Right forelimb (tissue), 1 donor: Measurements from ENCODE around the gene MMD.
"Not testable (repeated sequence)": the region's sequence is repeated elsewhere in the genome, so short reads cannot be mapped to it uniquely, and the experiment has no call there.

ENCODE experiments used
- DNase-seq: peaks from one replicate; pipeline ENCODE4 v3.0.0-alpha.2; 2018

MMD gene

DNA sequence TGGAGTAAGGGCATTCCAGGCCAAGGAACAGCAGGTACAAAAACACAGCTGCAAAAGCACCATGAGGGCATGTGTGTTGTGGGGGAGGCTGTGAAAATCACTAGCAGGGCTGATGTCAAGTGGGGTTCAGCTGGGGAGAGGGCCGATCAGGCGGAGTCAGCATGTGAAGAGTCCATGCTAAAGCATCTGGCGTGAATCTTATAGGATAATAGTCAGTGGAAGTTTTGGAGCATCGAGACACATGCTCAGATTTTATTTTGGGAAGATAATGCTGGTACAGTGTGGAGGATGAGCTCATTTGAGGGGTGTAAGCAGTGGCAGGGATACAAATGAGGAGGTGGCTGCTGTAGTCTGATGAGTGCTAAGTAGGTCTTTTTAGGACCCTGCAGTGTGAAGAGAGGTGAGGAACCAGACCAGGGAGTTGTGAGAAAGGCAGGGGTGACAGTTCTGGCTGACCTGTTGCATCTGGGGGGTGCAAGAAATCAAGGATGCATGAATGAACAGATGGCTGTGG, 30.3 kb downstream of the MMD start:
- no peak for DNase-seq

DNA sequence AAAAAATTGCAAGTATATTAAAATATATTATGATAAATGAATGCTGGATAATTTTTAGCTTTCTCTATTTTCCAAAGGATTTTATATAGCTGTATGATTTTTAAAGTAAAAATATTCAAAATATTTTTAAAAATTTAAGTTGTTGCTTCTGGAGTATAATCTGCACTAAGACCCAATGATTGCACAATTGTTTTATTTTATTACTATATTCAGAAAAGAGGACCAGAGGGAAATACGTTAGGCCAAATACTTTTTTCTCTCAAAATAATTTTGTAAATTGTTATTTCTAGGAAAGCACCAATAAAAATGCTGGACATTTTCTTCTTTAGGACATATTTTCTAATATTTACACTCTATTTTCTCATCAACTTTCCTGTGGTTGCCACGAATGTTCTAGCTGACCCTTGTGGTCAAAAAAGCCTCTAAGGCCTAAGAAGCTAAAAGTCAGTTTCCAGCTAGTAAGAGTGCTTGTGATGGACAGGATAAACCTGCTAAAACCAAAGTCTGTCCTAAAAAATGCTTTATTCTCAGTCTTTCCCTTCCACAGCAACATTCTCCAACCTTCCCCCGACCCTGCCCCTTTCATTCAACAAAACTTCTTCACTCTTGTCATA, 31.2 kb downstream of the MMD start:
- DNase-seq = no peak

DNA sequence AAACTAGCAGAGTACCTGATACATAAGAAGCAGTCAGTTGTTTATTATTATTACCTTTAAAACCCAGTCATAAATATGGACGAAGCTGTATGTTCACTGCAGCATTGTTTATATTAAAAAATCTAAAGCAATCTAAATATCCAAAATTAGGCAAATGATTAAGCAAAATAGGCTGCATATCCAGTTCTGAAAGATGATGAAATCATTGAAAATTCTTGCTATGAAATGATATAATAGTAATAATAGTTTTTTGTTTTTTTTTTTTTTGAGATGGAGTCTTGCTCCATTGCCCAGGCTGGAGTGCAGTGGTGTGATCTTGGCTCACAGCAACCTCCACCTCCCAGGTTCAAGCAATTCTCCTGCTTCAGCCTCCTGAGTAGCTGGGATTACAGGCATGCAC, 31.9 kb downstream of the MMD start:
- not testable (repeated sequence) for DNase-seq

DNA sequence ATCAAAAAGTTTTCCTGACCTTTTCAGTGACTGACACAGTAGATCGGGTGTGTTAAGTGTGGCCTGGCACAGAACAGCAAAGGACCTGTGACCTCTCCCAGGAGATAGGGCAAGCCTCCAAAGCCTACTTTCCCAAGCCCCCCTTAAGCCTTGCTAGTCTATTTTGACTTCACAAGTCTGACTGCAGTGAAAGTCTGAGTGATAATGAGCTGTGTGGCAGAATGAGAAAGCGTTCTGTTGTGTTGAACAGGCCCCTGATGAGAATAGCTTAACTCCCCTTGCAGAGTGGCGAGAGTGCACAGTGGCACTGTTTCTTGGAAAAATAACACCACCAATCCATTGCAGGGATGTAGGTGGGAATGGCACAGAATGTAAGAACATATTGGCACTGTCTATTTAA, 32.8 kb downstream of the MMD start:
- DNase-seq = no peak

DNA sequence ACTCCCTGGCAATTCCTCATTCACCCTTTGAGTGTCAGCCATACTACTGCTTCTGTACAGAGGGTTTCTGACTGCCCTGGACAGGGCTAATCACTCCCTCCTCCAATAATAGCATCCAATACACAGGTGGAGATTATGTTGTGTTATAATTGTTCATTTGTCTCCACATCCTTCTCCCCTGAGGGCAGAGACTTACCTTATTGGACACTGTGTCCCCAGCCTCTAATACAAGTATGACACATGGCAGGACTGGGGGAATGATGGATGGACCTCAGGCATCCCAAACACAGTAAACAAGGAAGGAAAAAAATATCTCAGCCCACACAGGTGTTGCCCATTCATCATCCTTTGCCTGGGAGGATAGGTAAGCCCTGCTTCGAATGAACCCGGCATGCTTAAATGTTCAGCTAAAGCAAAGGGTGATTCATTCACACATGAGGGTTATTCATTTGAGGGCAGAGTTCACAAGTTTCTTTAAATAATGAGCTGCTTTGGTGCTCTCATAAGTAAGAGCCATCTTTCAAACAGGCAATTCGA, 34.8 kb downstream of the MMD start:
- no peak for DNase-seq

DNA sequence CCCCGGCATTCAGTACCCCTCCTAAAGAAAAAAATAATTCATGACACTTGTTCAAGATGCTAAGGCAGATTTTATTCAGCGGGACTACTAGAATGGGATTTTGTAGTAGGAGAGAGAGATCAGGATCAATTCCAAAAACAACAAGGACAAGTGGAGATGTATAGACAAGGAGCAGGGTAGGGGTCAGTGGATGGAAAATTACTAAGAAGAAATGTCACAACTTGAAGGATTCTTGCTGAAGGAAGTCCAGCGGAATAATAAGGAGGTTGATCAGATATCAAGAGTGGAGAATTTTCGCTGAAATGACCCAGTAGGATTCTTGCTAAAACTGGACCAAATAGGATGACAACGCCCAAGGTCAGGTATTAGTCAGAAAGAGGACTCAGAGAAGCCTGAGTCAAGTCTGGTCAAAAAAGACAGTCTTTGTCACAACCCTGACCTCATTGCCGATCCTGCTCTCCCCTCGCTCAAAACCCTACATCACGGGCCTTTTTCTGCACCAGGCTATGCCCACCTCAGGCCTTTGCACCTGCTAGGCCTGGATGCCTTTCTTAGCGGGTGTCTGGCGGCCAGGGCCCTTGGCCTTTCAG, 36.9 kb downstream of the MMD start:
- no peak for DNase-seq

DNA sequence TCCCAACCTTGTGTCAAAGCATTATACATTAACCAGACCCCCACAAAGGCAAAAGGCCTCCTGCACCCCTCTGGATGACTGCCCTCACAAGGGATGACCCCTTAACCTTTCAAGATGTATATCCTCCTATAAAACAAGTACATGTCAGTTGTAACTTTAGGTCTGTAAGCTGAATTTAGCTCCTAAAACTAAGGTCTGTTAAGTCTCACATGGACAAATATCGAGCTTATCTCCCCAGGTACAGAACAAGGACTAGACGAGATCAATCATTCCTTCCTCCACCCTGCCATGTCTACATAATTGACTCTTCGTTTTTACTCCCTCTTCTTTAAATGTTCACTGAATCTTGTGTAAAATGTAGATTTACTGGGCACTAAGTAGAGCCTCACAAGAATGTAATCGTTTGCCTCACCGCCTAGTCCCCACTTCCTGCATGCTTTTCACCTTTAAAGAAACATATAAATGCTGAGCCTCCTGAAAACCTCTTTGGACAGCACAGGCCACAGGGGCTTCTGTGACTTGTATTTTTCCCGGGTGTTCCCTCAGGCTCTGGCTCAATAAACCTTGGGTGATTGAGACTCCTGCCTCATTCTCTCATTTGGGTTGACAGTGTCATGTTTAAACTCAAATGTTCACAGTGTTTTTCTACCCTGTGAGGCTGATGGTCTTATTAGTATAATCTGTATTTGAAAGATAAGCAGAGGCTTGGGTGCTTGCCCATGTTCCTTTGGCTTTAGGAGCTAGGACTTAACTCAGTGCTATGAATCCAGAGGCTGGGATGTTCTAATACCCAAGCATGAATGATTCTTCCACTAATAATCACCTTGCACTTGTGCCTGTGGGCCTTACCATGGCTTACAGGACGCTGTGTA, 37.6 kb downstream of the MMD start:
- no peak for DNase-seq

DNA sequence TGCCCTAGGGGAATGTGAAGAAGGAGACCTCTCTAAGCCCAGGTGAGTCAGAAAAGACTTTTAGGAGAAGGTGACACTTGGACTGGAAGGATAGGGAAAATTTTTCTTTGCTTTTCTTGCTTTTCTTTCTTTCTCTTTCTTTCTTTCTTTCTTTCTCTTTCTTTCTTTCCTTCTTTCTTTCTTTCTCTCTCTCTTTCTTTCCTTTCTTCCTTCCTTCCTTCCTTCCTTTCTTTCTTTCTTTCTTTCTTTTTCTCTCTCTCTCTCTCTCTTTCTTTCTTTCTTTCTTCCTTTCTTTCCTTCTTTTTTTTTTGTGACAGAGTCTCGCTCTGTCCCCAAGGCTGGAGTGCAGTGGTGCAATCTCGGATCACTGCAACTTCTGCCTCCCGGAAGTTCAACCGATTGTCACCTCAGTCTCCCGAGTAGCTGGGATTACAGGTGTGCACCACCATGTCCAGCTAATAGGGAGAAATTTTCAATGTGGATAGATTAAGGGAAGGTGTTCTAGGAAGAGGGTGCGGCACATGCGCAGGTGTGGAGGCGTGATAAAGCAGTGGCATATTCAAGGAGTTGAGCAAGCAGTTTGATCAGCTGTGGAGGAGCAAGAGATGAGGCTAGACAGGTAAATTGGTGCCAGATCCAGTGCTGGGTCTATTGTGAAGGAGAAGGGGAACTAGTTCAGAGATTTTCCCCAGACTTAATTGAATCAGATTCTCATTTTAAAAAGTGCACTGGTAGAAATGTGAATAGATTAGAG, 40.4 kb downstream of the MMD start:
- no peak for DNase-seq

DNA sequence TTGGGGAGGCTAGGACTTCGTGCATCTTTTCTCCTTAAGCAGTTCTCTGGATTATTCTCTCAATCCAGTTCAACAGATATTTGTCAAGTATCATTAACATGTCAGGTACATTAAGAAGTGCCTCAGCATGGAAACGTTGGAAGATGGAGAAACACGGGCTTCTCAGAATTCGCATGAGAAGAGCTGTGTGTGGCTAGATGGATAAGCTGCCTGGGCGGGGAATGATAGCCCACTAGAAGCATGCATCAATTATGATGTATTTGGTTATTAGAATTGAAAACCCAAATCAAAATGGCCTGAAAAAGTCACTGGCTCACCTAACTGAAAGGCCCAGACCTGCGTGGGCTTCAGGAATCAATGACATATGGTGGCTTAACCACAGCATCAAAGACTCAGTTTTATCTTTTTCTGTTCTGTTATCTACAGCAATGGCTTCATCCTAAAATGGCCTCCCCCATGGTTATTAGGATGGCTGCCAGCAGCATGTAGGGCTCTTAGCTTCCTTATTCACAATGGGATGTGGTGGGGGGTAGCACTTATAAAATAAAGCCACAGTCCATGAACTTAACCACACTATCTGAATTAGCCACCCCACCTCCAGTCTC, 43.9 kb downstream of the MMD start:
- no peak for DNase-seq

DNA sequence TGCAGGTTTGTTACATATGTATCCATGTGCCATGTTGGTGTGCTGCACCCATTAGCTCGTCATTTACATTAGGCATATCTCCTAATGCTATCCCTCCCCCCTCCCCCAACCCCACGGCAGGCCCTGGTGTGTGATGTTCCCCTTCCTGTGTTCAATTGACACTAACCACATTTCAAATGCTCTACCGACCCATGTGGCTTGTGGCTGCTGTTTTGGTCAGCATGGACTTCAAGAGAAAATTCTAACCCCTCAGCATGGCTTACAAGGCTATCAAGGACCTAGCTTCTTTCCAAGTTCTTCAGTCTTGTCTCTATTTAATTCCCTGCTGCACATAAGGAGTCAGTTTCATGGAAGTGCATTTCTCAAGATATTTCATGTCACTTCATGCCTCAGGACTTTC, 52.9 kb downstream of the MMD start:
- DNase-seq = no peak

DNA sequence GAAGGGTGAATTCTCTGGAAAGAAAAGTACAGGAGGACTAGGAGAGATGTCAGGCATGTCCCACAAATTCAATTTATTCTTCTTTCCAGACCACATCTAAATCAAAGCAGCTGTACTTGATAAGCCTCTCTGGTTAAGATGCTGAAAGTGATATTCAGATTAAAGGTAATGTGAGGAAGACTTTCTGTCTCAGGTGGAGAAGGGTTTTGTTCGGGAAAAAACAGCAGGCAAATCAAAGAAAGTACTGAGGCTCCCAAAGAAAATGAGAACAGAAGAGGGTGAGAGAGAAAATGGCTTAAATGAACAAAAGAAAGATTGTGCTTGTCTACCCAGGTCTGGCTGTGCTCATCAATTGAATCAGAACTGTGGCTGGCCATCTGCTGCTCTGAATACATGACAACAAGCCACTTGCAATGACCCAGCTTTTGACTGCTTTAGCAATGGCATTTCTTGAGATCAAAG, 55.6 kb downstream of the MMD start:
- DNase-seq = no peak

DNA sequence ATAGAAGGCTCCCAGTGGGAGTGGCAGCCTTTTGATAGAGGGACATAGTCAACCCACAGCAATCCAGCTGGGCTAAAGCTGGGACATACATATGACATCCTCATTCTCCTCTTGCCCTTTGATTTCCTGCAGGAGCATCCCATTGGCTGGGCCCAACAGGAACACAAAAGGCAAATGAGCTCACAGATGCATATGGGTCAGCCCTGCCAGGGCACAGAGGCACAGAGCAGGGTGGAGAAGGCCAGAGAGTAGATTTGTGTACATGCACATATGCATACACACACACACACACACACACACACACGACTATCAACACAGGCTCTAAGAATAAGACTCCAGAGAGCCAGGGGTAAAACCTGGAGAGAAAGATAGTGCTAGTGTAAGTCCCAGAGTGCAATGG, 58.6 kb downstream of the MMD start:
- DNase-seq = no peak

DNA sequence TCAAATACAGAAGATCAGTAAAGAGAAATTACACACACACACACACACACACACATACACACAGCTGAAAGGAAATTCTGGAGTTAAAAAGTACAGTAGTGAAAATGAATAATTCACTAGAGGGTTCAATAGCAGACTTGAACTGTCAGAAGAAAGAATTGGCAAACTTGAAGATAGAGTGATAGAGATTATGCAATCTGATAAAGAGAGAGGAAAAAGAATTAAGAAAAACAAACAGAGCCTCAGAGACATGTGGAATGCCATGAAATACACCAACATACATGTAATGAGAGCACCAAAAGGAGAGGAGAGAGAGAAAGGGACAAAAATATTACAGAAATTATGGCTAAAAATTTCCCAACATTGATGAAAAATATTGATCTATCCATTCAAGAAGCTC, 60.7 kb downstream of the MMD start:
- no peak for DNase-seq

DNA sequence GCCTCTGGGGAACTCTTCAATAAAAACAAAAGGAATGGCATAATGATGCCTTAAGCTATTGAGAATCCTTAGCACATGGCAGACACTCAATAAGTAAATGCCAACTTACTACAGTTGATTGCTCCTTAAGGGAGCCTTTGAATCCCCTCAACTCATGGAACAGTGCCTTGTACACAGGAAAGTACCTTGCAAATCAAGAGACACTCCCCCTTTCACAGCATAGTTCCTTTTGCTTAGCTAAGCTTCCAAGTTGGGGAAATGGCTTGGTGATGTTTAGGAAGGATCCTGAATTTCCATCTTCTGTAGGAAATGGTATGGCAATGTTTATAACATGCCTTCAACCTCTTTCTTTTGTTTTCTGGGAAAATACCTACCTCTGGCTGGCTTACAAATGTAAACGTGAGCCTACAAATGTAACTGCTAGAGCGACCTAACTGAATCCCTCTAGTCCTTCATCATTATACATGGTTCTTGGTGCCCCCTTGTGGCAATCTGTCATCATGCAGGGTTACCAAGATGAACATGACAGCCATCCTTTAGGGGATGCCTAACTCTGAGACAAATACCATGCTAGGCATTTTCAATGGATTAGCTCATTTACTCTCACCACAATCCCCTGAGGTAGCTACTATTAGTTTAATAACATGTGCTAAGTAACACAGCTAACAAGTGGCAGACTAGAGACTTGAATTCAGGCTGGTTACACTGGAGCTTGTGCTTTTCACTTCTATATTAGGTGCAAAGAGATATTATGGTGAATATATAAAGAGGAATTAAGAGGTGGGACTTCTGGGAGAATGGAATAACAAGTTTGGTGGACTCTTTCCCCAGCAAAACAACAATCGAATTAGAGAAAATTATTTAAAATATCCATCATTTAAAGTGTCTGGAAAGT, 65.0 kb downstream of the MMD start:
- DNase-seq = peak; percentile 59

DNA sequence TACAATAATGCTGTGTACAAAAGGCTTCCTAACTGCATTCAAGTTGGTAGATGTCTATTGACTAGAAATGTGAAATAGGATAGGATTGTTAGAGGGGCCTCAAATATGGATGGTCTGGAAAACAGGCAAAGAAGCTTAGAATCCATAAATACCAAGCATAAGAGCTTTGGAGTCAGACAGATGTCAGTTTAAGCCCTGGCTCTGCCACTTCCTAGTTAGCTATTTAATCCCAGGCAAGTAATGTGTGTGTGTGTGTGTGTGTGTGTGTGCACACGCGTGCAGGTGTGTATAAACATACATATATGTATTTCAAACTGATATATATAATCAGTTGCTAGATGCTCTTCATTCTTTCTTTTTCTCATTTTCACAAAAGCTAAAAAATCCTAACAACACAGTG, 66.7 kb downstream of the MMD start:
- DNase-seq = no peak

DNA sequence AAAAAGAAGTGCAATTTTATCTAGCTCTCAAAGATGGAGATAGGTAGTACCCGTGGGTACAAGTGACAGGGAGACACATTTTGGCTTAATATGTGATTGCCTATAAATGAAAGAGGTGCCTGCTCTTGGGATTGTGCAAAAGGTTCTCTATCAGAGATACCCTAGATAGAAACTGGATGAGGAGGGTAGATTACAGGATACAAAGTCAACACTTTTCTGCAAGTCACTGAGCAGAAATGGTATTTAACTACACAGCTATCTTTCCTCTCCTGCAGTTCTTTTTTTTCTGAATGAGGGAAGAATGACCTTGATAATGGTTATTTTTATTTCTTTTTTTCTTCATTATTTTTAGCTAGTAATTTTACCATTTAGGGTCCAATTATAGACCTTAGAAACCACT, 67.6 kb downstream of the MMD start:
- DNase-seq = no peak

DNA sequence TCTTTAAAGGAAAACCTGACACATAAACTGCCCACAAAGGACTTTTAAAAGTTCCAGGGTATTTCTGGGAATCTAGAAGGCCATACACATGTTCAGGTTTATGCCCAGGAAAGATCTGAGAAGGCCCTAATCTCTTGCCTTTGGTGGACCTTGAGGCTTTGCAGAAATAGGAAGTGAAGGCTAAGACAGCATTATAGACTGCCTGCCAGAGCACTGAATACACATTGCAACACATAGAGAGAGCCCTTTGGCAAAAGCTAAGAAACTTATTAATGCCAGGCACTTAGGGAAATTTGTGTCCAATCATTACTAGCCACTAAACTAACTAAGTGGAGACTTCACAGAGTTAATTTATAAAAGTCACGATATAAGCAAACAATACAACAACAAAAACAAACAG, 70.4 kb downstream of the MMD start:
- DNase-seq = no peak

DNA sequence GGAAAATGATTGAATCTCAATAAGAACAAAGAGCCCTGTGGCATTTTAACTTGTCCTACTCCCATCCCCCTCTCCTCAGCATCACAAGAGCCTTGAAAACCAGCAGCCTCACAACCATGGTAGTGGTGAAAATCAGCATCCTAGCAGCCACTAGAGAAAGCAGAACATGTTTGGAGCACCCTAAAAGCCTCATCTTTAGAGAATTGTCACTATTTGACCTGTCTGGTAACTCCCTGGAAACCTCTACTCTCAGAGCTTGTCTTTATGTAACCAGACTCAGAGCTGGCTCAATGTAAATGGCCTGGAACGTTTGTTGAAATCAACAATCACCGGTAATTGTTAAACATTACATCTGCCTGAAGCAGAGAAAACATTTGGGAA, 70.8 kb downstream of the MMD start:
- DNase-seq = no peak

DNA sequence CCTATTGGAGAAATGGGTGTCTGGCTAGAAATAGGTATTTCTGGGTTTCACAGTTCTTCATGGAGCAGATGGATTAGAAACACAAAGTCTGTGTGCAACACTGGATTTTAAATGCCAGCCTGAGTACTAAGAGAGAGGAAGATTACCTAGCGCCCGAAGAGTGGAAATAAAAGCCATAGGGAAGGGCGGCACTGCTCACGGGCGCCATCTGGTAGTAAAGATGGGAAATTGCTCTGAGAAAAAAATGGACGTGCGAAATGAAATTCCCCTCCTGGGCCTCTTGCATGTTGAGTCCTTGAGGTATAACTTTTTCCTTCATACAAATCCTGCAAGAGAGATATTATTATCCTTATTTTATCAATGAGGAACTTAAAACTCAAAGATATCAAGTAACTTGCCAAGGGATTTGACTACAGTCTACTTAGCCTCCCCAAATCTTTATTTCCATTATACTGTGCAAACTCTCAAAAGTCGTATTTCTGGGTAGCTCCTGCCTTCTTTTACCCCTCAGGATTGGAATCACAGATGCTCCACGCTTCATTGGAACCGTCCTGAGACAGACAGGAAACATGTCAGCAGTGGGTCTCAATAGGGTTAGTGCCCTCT, 72.8 kb downstream of the MMD start:
- DNase-seq = peak; percentile 58

DNA sequence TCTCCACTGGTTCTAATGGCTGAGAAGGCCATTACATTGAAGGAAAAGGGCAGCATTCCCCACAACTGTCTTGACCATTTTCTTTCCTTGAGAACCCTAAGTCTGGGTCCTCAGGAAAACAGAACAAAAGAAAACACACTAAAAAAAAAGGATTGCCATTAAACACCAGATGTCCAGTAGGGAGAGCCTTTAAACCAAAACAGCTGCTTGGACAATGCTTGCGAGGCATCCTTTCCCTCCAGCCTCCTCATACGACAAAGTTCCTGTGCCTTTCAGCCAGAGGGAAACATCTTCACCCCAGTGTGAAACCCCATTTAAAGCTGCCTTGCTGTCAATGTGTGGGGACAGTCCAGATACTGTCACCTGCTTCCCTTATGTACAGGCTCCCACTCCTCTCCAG, 74.3 kb downstream of the MMD start:
- DNase-seq = no peak

DNA sequence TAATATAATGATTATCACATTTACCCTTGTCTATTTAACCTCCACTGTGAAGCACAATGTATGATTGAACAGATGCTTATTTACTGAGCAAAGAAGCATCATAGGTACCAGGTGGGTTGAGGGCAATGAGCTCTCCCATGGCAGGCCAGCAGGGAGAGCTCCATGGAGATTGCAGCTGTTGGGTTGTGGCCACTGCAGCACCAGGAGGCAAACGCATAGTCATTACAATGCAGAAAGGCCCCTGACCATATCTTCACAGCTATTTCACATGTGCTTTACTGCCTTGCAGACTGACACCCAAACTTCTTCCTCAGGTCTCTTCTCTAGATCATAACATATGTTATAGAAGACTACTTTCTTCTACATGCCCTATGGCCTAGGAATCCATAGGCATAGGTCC, 75.0 kb downstream of the MMD start:
- DNase-seq = no peak
